ENCODE measurements around the gene JMY. TPM values are rescaled to one million over a fixed set of nuclear protein-coding genes. Genes with fewer than 3 reads are reported as not detected.

JMY gene
- total RNA-seq, 3 donors from 2014 or later = 6.4 to 55.9 (median 8.8) TPM

DNA sequence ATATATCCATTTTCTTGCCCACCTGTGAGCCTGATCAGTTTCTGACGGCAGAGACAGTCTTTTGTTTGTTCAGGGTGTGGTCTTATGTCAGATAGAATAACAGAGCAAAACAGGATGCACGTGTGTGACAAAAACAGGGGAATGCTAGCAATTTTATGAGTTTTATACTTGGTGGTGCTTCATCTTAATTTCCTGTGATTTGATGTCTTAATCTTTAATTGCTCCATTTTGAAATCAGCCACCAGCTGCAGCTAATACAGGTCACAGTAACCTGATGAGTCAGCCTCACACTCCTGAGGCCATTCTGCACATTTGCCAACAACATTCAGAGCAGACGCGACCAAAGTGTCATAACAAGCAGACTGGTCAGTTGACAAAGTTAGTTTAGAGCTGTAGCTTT is 42.3 kb upstream of the JMY start:
- Histone ChIP-seq H3K4me1 (ENCODE audit: low read depth) (no peaks in the 10 kb centered on the region), H3K9me3 (no peaks in the 10 kb centered on the region), H3K36me3 (ENCODE audit: low read depth) (no peaks in the 10 kb centered on the region), H3K4me3 (no peak overlapping the region)
- TF ChIP-seq, protein P1, sequence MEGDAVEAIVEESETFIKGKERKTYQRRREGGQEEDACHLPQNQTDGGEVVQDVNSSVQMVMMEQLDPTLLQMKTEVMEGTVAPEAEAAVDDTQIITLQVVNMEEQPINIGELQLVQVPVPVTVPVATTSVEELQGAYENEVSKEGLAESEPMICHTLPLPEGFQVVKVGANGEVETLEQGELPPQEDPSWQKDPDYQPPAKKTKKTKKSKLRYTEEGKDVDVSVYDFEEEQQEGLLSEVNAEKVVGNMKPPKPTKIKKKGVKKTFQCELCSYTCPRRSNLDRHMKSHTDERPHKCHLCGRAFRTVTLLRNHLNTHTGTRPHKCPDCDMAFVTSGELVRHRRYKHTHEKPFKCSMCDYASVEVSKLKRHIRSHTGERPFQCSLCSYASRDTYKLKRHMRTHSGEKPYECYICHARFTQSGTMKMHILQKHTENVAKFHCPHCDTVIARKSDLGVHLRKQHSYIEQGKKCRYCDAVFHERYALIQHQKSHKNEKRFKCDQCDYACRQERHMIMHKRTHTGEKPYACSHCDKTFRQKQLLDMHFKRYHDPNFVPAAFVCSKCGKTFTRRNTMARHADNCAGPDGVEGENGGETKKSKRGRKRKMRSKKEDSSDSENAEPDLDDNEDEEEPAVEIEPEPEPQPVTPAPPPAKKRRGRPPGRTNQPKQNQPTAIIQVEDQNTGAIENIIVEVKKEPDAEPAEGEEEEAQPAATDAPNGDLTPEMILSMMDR (IDR thresholded peaks at IDR 0.05) = no peak
- intact Hi-C loops (cut with DNase I, micrococcal nuclease) = no loop called here
- DNase-seq = no peak
- no peak for ATAC-seq

DNA sequence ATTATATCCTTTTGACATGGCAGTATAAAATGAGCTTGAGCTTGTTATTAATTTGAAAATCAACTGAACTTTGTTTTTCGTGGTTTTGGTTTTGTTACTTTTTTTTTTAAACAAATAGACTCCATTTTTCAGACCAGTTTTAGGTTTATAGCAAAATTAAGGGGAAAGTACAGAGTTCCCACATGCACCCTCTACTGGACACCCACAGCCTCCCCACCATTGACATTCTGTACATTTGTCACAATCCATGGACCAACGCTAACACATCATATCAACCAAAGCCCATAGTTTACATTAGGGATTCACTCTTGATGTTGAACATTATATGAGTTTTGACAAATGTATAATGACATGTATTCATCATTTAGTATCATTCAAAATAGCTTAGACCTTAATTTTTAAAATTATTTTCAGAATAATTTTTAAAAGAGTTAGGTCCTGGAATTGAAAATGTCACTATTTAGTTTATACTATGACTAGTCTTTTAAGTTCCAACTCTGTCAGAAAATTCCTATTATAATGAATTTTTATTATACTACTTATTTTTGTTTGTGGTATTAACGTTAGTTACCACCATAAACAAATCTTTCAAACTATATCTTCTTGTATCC is 35.3 kb upstream of the JMY start:
- no peak overlapping the region for H3K4me3 ChIP-seq
- TF ChIP-seq, protein P1 (IDR thresholded peaks at IDR 0.05) = no peak
- DNase-seq = peak in 1 of 3 donors; percentile 12
- no peaks in the 10 kb centered on the region for H3K36me3 ChIP-seq (ENCODE audit: low read depth)
- no peaks in the 10 kb centered on the region for H3K4me1 ChIP-seq (ENCODE audit: low read depth)
- ATAC-seq = no peak
- no peaks in the 10 kb centered on the region for H3K9me3 ChIP-seq
- intact Hi-C loops (cut with DNase I, micrococcal nuclease) = no loop called here

DNA sequence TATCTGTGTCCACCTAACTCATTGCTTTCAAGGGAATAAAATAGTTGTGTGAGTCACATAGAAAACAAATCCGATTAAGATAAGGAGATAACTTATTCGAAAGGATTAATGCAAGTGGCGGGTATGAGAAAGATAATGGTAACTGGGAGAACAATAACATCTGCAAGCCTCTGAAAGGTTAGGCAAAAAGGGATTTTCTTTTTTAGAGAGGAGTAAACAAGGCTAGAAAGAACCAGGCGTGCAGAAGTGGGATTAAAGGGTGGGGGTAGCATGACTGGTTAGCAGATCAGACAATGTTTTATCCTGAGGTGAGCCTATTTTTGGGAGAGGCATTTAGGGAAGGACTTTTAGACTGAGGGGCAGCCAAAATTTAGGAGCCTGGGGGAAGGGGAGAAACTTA is 34.7 kb upstream of the JMY start:
- no peak for DNase-seq
- ATAC-seq = no peak
- Histone ChIP-seq H3K9me3 (no peaks in the 10 kb centered on the region), H3K4me1 (ENCODE audit: low read depth) (no peaks in the 10 kb centered on the region), H3K36me3 (ENCODE audit: low read depth) (no peaks in the 10 kb centered on the region), H3K4me3 (no peak overlapping the region)
- intact Hi-C loops (cut with DNase I, micrococcal nuclease) = no loop called here
- TF ChIP-seq, protein P1 (IDR thresholded peaks at IDR 0.05) = no peak

DNA sequence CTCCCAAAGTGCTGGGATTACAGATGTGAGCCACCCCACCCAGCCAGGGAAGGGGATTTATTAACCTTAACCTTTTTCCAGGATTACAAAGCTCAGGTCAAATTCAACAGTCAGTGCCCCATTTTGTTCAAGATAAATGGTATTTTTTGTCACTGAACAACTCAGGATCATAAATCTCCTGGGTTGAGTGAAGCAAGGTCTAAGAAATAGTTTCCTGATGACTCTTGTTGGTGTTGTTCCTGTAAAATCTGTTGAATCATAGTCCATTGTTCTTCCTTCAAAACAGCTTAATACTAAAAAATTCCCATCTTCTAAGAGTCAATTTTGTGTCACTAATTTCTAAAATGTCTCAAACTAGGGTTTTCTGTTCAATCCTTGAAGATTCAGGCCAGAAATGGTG is 33.9 kb upstream of the JMY start:
- H3K4me1 ChIP-seq (ENCODE audit: low read depth) = no peaks in the 10 kb centered on the region
- H3K9me3 ChIP-seq = no peaks in the 10 kb centered on the region
- intact Hi-C loops (cut with DNase I, micrococcal nuclease) = no loop called here
- TF ChIP-seq, protein P1 (IDR thresholded peaks at IDR 0.05) = no peak
- H3K36me3 ChIP-seq (ENCODE audit: low read depth) = no peaks in the 10 kb centered on the region
- ATAC-seq (no peak), DNase-seq (no peak)
- no peak overlapping the region for H3K4me3 ChIP-seq

DNA sequence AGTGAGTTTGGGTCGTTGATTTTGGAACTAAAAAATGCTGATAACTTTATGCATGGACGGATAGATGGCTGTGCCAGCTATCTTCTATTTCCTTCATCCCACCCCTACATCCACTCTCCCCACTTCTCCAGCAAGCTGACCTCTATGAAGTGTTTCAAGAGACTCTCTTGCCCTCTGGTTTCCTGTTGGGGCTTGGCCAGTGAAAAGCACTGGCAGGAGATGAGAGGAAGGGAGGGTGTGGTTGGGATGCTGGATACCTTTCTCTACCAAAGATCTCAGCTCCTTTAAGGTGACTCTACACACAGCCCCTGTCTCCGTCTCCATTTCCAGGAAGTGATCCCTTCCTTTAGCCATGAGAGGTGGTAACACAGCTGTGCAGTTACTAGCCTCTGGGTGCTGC is 30.0 kb upstream of the JMY start:
- intact Hi-C loops (cut with DNase I, micrococcal nuclease) = no loop called here
- H3K4me1 ChIP-seq (ENCODE audit: low read depth) = no peaks in the 10 kb centered on the region
- TF ChIP-seq, protein P1 (IDR thresholded peaks at IDR 0.05) = no peak
- H3K4me3 ChIP-seq = no peak overlapping the region
- H3K9me3 ChIP-seq = no peaks in the 10 kb centered on the region
- no peaks in the 10 kb centered on the region for H3K36me3 ChIP-seq (ENCODE audit: low read depth)
- peak; percentile 23 for ATAC-seq
- no peak for DNase-seq

DNA sequence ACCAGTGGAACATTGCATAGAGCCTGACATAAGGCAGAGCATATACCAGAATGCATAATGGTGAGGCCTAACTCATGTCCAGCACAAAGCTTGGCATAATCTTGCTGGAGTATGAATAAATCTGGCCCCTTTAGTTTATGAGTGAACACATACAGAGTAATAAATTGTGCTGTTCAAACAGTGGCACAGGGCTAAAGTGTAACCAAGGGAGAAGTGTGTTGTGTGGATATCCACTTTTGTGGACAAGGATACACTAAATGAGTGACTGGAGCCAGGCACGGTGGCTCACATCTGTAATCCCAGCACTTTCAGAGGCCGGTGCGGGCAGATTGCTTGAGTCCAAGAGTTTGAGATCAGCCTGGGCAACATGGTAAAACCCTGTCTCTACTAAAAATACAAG is 29.4 kb upstream of the JMY start:
- Histone ChIP-seq H3K9me3 (no peaks in the 10 kb centered on the region), H3K36me3 (ENCODE audit: low read depth) (no peaks in the 10 kb centered on the region), H3K4me3 (no peak overlapping the region), H3K4me1 (ENCODE audit: low read depth) (no peaks in the 10 kb centered on the region)
- ATAC-seq = peak; percentile 53
- intact Hi-C loops (cut with DNase I, micrococcal nuclease) = no loop called here
- no peak for DNase-seq
- TF ChIP-seq, protein P1 (IDR thresholded peaks at IDR 0.05) = no peak

All from mucosa of descending colon (tissue), 3 donors.